GM21390 (cell line): Measurements from ENCODE around the gene ANKDD1B.
"Not testable (repeated sequence)": the region's sequence is repeated elsewhere in the genome, so short reads cannot be mapped to it uniquely, and the experiment has no call there.

ENCODE experiments used
- ATAC-seq: cut with Tn5 transposase; IDR thresholded peaks from one replicate; pipeline ENCODE4 v1.9.1; 2021; ENCODE audit not compliant: unreplicated experiment

The ANKDD1B gene

GRCh38 chr5:75611311-75612225 lies at the start of gene ANKDD1B:
Gene ANKDD1B (plus strand): TSS chr5:75611453. CDS start chr5:75611635, 182 bp downstream.
- ATAC-seq: no peak

- ATAC-seq: not testable (repeated sequence)
Measured at GRCh38 chr5:75565991-75566709, 45.1 kb upstream of the ANKDD1B start.

GRCh38 chr5:75566710-75567309 lies 44.4 kb upstream of the ANKDD1B start:
- ATAC-seq: peak; percentile 84

GRCh38 chr5:75567710-75568109 lies 43.5 kb upstream of the ANKDD1B start:
- ATAC-seq: peak; percentile 45

GRCh38 chr5:75568202-75568601 lies 43.1 kb upstream of the ANKDD1B start:
- ATAC-seq: no peak

- no peak for ATAC-seq
Measured at GRCh38 chr5:75571547-75571946, 39.7 kb upstream of the ANKDD1B start.

- ATAC-seq: peak; percentile 15
Measured at GRCh38 chr5:75574791-75575190, 36.5 kb upstream of the ANKDD1B start.

GRCh38 chr5:75578280-75578679 lies 33.0 kb upstream of the ANKDD1B start:
- not testable (repeated sequence) for ATAC-seq

GRCh38 chr5:75584641-75585040 lies 26.6 kb upstream of the ANKDD1B start:
- no peak for ATAC-seq

GRCh38 chr5:75588666-75589065 lies 22.6 kb upstream of the ANKDD1B start:
- no peak for ATAC-seq

- no peak for ATAC-seq
Measured at GRCh38 chr5:75600535-75600934, 10.7 kb upstream of the ANKDD1B start.

GRCh38 chr5:75601567-75601966 lies 9.7 kb upstream of the ANKDD1B start:
- no peak for ATAC-seq

- no peak for ATAC-seq
Measured at GRCh38 chr5:75601996-75602395, 9.3 kb upstream of the ANKDD1B start.

- ATAC-seq: no peak
Measured at GRCh38 chr5:75603371-75603770, 7.9 kb upstream of the ANKDD1B start.

GRCh38 chr5:75603821-75604220 lies 7.4 kb upstream of the ANKDD1B start:
- no peak for ATAC-seq

GRCh38 chr5:75607341-75607740 lies 3.9 kb upstream of the ANKDD1B start:
- not testable (repeated sequence) for ATAC-seq

- no peak for ATAC-seq
Measured at GRCh38 chr5:75608870-75609269, 2.4 kb upstream of the ANKDD1B start.

- no peak for ATAC-seq
Measured at GRCh38 chr5:75610201-75610600, 1.1 kb upstream of the ANKDD1B start.

- ATAC-seq: not testable (repeated sequence)
Measured at GRCh38 chr5:75610859-75611310, 368 bp upstream of the ANKDD1B start.

- no peak for ATAC-seq
Measured at GRCh38 chr5:75612226-75612569, 945 bp downstream of the ANKDD1B start.

- no peak for ATAC-seq
Measured at GRCh38 chr5:75612901-75613300, 1.6 kb downstream of the ANKDD1B start.

GRCh38 chr5:75614176-75614575 lies 2.9 kb downstream of the ANKDD1B start:
- no peak for ATAC-seq
